Suprapubic skin (tissue), 4 donors: ENCODE results near the gene SPATS2. TPM values are rescaled to one million over a fixed set of nuclear protein-coding genes. Genes with fewer than 3 reads are reported as not detected.

Experiments used
- DNase-seq, 2 donors: peaks; one replicate each; pipeline ENCODE4 v3.0.0-alpha.2; 2019; ENCODE audit warnings: low spot score in 2 of 2
- H3K27ac ChIP-seq: fragments of 200-600 bp; sonication (generic); one replicate; pipeline ENCODE4 v1.5.1; 2019
- H3K27me3 ChIP-seq: fragments of 200-600 bp; sonication (generic); one replicate; pipeline ENCODE4 v1.5.1; 2019
- H3K36me3 ChIP-seq: fragments of 200-600 bp; sonication (generic); one replicate; pipeline ENCODE4 v1.5.1; 2019
- H3K4me1 ChIP-seq: fragments of 200-600 bp; sonication (generic); one replicate; pipeline ENCODE4 v1.5.1; 2019
- H3K4me3 ChIP-seq: fragments of 200-600 bp; sonication (generic); one replicate; pipeline ENCODE4 v1.5.1; 2019; ENCODE audit warnings: mild to moderate bottlenecking
- H3K9me3 ChIP-seq: fragments of 200-600 bp; sonication (generic); one replicate; pipeline ENCODE4 v1.5.1; 2019
- CTCF ChIP-seq, 2 donors: fragments of 200-600 bp in 1 of 2; fragments of 450-650 bp in 1 of 2; sonication (generic) in 1 of 2; IDR thresholded peaks; one replicate each; pipeline ENCODE4 v1.5.1; 2016 to 2019; ENCODE audit warnings: antibody characterized with exemption in 2 of 2, mild to moderate bottlenecking in 1 of 2, moderate library complexity in 1 of 2
- EP300 ChIP-seq: sonication (generic); formaldehyde crosslinking; IDR thresholded peaks from one replicate; pipeline ENCODE4 v1.6.1; 2017; ENCODE audit warnings: antibody characterized with exemption
- POLR2A ChIP-seq, 2 donors: fragments of 450-650 bp; IDR thresholded peaks; one replicate each; pipeline ENCODE4 v1.6.1; 2017; ENCODE audit warnings: antibody characterized with exemption in 2 of 2, mild to moderate bottlenecking in 2 of 2, moderate library complexity in 2 of 2
- POLR2AphosphoS5 ChIP-seq, 3 donors: sonication (generic); formaldehyde crosslinking; IDR thresholded peaks; one replicate each; pipeline ENCODE4 v1.6.1; 2017; ENCODE audit warnings: antibody characterized with exemption in 3 of 3
- WGBS: methylation state at CpG from one replicate; pipeline ENCODE4 v1.1.5; 2018; 5-methylcytosine and 5-hydroxymethylcytosine counted together
- total RNA-seq, 4 donors: library from RNA; depleted of rRNA; stranded (reverse); fragments of >200 nt; gene quantifications; one replicate each; pipeline ENCODE4 v1.1.0, GENCODE V29; 2016

The SPATS2 gene
- total RNA-seq, 4 donors from 2014 or later: 22.7 to 42.6 (median 27.2) TPM

DNA sequence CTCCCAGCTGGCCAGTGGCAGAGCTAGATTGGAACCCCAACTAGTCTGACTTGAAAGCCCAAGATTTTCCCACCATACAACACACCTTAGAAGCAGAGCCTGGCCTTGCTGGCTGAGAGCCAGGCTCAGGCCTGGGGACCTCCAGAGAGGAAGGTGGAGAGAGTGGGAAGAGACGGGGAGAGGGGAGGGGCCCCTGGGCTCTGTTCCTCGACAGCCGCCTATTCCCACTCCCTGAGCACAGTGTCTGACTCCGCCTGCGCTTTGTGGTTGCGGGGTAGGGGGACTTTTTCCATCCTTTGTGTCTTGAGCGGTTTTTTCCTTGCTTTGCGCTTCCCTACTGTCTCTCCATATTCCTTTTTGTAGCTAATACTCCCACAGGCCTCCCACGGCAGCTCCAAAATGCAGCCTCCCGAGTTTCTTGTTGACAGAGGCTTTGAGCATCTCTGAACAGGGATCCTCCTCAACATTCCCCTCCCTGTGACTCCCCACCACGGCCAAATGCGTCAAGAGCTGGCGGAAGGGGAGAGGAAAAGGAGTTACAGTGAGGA lies 167.5 kb downstream of the SPATS2 start:
- no peak for DNase-seq
- H3K36me3 ChIP-seq: no peaks in the 10 kb centered on the region
- H3K4me3 ChIP-seq: no peak overlapping the region
- H3K27me3 ChIP-seq: peaks cover 26% of the 10 kb centered on the region
- peaks cover 26% of the 10 kb centered on the region for H3K4me1 ChIP-seq
- no peaks in the 10 kb centered on the region for H3K9me3 ChIP-seq
- TF ChIP-seq CTCF (IDR thresholded peaks at IDR 0.05): no peak
- no peak for TF ChIP-seq POLR2A (IDR thresholded peaks at IDR 0.05)
- no peak for TF ChIP-seq POLR2AphosphoS5 (IDR thresholded peaks at IDR 0.05)
- no peak for TF ChIP-seq EP300
- 83% methylated on average over 13 of the region's 13 CpGs for WGBS
- no peak overlapping the region for H3K27ac ChIP-seq

DNA sequence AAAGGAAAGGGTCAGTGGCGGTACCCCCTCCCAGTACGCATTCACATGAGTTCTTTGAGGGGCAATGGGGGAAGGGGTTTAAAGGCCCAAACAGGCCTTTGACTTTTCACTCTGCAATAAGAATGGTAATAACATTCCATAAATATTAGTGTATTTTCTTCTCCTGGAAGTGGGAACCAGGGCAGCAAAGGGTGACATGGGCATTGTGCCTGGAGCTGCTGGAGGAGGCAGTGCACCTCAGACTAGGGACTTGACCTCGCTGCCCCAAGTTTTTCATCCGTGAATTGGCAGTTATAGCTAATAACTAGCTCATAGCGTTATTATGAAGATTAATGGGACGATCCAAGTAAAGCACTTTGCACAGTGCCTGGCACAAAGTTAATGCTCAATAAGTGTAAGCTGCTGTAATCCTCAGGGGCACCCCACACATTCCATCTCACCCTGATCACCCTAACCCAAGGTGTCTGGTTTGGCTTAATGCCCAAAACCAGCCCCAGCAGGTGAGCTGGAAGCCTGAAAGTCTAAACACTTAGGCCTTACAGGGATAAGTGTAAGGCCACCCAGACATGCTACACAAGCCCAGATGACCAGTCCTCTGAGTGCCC lies 168.8 kb downstream of the SPATS2 start:
- no peak overlapping the region for H3K4me3 ChIP-seq
- 76% methylated on average over 6 of the region's 6 CpGs for WGBS
- no peaks in the 10 kb centered on the region for H3K36me3 ChIP-seq
- no peak overlapping the region for H3K27ac ChIP-seq
- peaks cover 34% of the 10 kb centered on the region for H3K4me1 ChIP-seq
- H3K9me3 ChIP-seq: no peaks in the 10 kb centered on the region
- TF ChIP-seq CTCF (IDR thresholded peaks at IDR 0.05) (no peak), POLR2A (IDR thresholded peaks at IDR 0.05) (no peak), EP300 (no peak), POLR2AphosphoS5 (IDR thresholded peaks at IDR 0.05) (no peak)
- DNase-seq: no peak
- peaks cover 28% of the 10 kb centered on the region for H3K27me3 ChIP-seq

DNA sequence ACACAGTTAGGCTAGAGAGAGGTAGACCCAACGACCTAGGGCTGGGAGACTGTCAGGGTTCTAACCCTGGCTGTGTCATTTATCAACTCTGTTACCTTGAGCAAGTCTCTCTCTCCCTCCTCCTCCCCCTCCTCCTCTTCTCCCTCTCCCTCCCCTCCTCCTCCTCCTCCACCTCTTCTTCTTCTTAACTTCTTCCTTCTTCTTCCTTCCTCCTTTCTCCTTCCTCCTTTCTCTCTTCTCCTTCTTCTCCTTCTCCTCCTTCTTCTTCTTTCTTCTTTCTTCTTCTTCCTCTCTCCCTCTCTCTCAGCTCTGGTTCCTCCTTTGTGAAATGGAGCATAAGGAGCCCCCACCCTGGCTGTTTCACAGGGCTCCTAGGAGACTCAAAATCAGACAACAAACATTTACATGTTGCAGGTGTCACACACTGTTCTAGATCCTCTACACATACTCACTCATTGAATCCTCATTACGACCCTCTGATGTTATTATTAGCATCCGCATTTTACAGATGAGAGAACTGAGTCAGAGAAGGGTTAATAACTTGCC lies 169.3 kb downstream of the SPATS2 start:
- no peak overlapping the region for H3K4me3 ChIP-seq
- 64% methylated on average over 3 of the region's 3 CpGs for WGBS
- peaks cover 28% of the 10 kb centered on the region for H3K27me3 ChIP-seq
- DNase-seq: no peak
- TF ChIP-seq EP300 (no peak), POLR2A (IDR thresholded peaks at IDR 0.05) (no peak), CTCF (IDR thresholded peaks at IDR 0.05) (no peak), POLR2AphosphoS5 (IDR thresholded peaks at IDR 0.05) (no peak)
- H3K27ac ChIP-seq: no peak overlapping the region
- H3K9me3 ChIP-seq: no peaks in the 10 kb centered on the region
- peaks cover 34% of the 10 kb centered on the region for H3K4me1 ChIP-seq
- no peaks in the 10 kb centered on the region for H3K36me3 ChIP-seq

- Histone ChIP-seq H3K27ac (no peak overlapping the region), H3K27me3 (peaks cover 28% of the 10 kb centered on the region), H3K36me3 (no peaks in the 10 kb centered on the region), H3K9me3 (no peaks in the 10 kb centered on the region), H3K4me3 (peak overlapping the region; percentile 60), H3K4me1 (peaks cover 34% of the 10 kb centered on the region)
- no peak for DNase-seq
- 25% methylated on average over 11 of the region's 13 CpGs for WGBS
- TF ChIP-seq POLR2AphosphoS5 (IDR thresholded peaks at IDR 0.05): no peak
- no peak for TF ChIP-seq CTCF (IDR thresholded peaks at IDR 0.05)
- no peak for TF ChIP-seq EP300
- no peak for TF ChIP-seq POLR2A (IDR thresholded peaks at IDR 0.05)
These were observed 170.0 kb downstream of the SPATS2 start for GRCh38 chr12:49537231-49537751.

DNA sequence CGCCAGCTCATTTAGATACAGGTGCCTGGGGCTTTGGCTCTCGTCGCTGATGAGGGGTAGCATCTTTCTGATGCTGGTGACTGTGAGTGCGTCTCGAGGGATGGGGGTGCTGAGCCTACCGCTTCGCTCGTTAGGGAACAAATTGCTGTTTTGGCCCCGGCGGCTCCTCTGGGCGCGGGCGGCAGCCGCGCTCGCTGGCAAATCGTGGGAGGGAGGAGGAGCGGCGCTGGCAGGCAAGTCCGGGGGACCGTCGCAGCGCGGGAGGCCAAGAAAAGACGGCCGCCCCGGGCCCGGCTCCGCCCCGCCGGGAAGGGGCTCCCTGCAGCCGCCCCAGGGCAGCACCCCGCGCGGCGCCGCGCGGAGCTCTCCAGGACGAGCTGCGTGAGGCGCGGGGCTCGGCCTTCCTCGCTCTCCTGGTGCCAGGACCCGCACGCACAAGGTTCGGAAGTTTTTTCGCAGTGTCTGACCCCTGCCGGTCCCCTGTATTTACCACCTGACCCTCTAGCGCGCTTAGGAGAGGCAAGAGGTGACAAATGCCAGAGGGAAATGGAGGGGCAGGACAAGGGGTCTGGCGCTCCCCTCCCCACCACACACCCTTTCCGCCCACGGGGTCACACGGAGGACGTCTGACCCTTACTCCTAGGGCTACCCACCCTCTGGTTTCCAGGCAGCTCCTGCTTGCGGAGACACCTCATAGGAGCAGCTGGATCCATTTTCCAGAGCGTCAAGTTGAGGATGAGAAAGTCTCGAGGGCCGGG lies 170.7 kb downstream of the SPATS2 start:
- Histone ChIP-seq H3K27me3 (peaks cover 28% of the 10 kb centered on the region), H3K9me3 (no peaks in the 10 kb centered on the region), H3K4me3 (peak overlapping the region; percentile 60), H3K4me1 (peaks cover 34% of the 10 kb centered on the region), H3K27ac (no peak overlapping the region), H3K36me3 (no peaks in the 10 kb centered on the region)
- 0% methylated on average over 29 of the region's 61 CpGs for WGBS
- TF ChIP-seq POLR2AphosphoS5 (IDR thresholded peaks at IDR 0.05): no peak
- TF ChIP-seq EP300: no peak
- no peak for TF ChIP-seq POLR2A (IDR thresholded peaks at IDR 0.05)
- no peak for TF ChIP-seq CTCF (IDR thresholded peaks at IDR 0.05)
- no peak for DNase-seq
